GM23248 (cell line): ENCODE measurements around the gene ZNF717.

ENCODE experiments used
- EZH2 ChIP-seq: fragments of 200-600 bp; sonication (generic); IDR thresholded peaks from 2 replicates; pipeline ENCODE4 v1.6.1; 2018; ENCODE audit warnings: antibody characterized with exemption, mild to moderate bottlenecking; ENCODE audit not compliant: insufficient read depth, poor library complexity, severe bottlenecking
- EZH2phosphoT487 ChIP-seq: fragments of 200-600 bp; sonication (generic); IDR thresholded peaks from 2 replicates; pipeline ENCODE4 v1.6.1; 2018; ENCODE audit warnings: antibody characterized with exemption, moderate library complexity, mild to moderate bottlenecking, low read depth; ENCODE audit not compliant: insufficient read depth

DNA sequence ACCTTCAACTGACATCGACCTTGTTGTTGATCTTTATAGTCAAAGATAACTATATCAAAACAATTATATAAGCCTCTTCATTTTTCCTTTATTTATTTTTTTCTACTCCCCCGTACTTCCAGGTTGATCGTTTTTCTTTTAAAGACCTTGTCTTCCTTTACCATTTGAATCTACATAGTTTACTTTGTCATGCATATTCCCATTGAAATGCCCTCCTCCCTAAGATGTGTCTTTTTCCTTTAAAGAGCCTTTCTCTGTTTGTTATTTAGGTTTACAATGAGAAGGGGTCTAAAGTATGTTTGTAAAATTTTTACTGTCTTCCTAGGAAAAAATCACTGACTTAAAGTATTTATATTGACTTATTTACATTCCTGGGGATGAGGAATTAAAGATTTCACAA is 29.4 kb upstream of the ZNF717 start:
- no peak for TF ChIP-seq EZH2
- TF ChIP-seq EZH2phosphoT487: no peak
